Measurements from ENCODE around the gene CCKAR. TPM values are rescaled to one million over a fixed set of nuclear protein-coding genes. Genes with fewer than 3 reads are reported as not detected.

CCKAR gene
- total RNA-seq, 1 experiment from 2014 or later: not detected

GRCh38 chr4:26476545-26476944 lies 13.7 kb downstream of the CCKAR start:
- no peaks in the 10 kb centered on the region for H3K36me3 ChIP-seq (replicated peaks; ENCODE audit: control insufficient read depth, insufficient read depth, low read length)
- no peak overlapping the region for H3K4me3 ChIP-seq (ENCODE audit: insufficient read depth, low read depth, low read length)
- H3K27me3 ChIP-seq (ENCODE audit: control insufficient read depth, insufficient read depth, low read length): no peaks in the 10 kb centered on the region
- no peak for DNase-seq

DNA sequence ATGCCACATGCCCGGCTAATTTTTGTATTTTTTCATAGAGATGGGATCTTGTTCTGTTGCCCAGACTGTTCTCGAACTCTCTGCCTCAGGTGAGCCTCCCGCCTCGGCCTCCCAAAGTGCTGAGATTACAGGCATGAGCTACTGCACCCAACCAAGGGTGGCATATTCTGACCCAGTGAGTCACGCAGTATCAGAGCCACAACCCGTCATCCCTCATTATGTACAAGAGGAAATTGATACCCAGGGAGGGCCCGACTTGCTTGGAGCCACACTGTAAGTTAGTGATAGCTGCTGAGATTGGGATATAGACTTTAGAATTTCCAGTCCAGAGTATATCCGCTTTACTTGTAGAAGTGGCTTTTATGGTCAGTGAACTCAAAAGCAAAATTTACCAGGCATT lies 14.6 kb downstream of the CCKAR start:
- H3K4me3 ChIP-seq (ENCODE audit: insufficient read depth, low read depth, low read length): no peak overlapping the region

GRCh38 chr4:26474551-26474950 lies 15.7 kb downstream of the CCKAR start:
- Histone ChIP-seq H3K4me3 (ENCODE audit: insufficient read depth, low read depth, low read length) (no peak overlapping the region), H3K27me3 (ENCODE audit: control insufficient read depth, insufficient read depth, low read length) (no peaks in the 10 kb centered on the region), H3K36me3 (replicated peaks; ENCODE audit: control insufficient read depth, insufficient read depth, low read length) (no peaks in the 10 kb centered on the region)
- DNase-seq: no peak

More for the DNA sequence above, 14.6 kb downstream of the CCKAR start:
- Histone ChIP-seq H3K36me3 (replicated peaks; ENCODE audit: control insufficient read depth, insufficient read depth, low read length) (no peaks in the 10 kb centered on the region), H3K27me3 (ENCODE audit: control insufficient read depth, insufficient read depth, low read length) (no peaks in the 10 kb centered on the region)
- no peak for DNase-seq

GRCh38 chr4:26473893-26474292 lies 16.4 kb downstream of the CCKAR start:
- Histone ChIP-seq H3K4me3 (ENCODE audit: insufficient read depth, low read depth, low read length) (no peak overlapping the region), H3K27me3 (ENCODE audit: control insufficient read depth, insufficient read depth, low read length) (no peaks in the 10 kb centered on the region), H3K36me3 (replicated peaks; ENCODE audit: control insufficient read depth, insufficient read depth, low read length) (no peaks in the 10 kb centered on the region)
- DNase-seq: no peak

GRCh38 chr4:26471890-26472289 lies 18.4 kb downstream of the CCKAR start:
- no peaks in the 10 kb centered on the region for H3K27me3 ChIP-seq (ENCODE audit: control insufficient read depth, insufficient read depth, low read length)
- no peak for DNase-seq
- H3K36me3 ChIP-seq (replicated peaks; ENCODE audit: control insufficient read depth, insufficient read depth, low read length): no peaks in the 10 kb centered on the region
- no peak overlapping the region for H3K4me3 ChIP-seq (ENCODE audit: insufficient read depth, low read depth, low read length)

DNA sequence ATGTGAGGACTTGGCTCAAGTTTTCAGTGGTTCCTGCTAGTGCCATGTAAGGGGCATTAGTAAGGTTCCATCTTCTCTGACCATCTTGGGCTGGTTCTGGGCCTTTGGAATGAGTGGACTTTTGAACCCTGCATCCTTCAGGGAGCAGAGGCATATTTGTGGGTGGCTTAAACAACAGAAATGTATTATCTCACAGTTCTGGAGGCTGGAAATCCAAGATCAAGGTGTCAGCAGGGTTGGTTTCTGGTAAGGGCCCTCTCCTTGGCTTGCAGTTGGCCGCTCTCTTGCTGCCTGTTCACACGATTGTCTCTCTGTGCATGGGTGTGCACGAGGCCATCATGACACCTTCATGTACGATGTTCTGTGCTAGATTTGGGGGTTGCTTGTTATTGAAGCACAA lies 21.3 kb downstream of the CCKAR start:
- no peak for DNase-seq
- Histone ChIP-seq H3K4me3 (ENCODE audit: insufficient read depth, low read depth, low read length) (no peak overlapping the region), H3K36me3 (replicated peaks; ENCODE audit: control insufficient read depth, insufficient read depth, low read length) (no peaks in the 10 kb centered on the region), H3K27me3 (ENCODE audit: control insufficient read depth, insufficient read depth, low read length) (no peaks in the 10 kb centered on the region)

- H3K36me3 ChIP-seq (replicated peaks; ENCODE audit: control insufficient read depth, insufficient read depth, low read length): no peaks in the 10 kb centered on the region
- no peak overlapping the region for H3K4me3 ChIP-seq (ENCODE audit: insufficient read depth, low read depth, low read length)
- no peak for DNase-seq
- H3K27me3 ChIP-seq (ENCODE audit: control insufficient read depth, insufficient read depth, low read length): no peaks in the 10 kb centered on the region
Measured at GRCh38 chr4:26468283-26468949, 21.9 kb downstream of the CCKAR start.

DNA sequence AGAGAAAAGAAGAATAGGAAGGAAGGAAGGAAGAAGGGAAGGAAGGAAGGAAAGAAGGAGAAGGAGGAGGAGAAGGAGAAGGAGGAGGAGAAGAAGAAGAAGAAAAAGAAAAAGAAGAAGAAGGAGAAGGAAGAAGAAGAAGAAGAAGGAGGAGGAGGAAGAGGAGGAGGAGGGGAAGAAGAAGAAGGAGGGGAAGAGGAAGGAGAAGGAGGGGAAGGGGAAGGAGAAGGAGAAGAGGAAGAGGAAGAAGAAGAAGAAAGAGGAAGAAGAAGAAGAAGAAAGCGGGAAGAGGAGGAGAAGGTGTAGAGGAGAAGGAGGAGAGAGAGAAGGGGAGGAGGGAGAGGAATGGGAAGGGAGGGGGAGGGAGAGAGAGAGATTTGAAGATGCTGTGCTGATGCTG lies 22.6 kb downstream of the CCKAR start:
- Histone ChIP-seq H3K36me3 (replicated peaks; ENCODE audit: control insufficient read depth, insufficient read depth, low read length) (no peaks in the 10 kb centered on the region), H3K4me3 (ENCODE audit: insufficient read depth, low read depth, low read length) (no peak overlapping the region), H3K27me3 (ENCODE audit: control insufficient read depth, insufficient read depth, low read length) (no peaks in the 10 kb centered on the region)
- DNase-seq: no peak

DNA sequence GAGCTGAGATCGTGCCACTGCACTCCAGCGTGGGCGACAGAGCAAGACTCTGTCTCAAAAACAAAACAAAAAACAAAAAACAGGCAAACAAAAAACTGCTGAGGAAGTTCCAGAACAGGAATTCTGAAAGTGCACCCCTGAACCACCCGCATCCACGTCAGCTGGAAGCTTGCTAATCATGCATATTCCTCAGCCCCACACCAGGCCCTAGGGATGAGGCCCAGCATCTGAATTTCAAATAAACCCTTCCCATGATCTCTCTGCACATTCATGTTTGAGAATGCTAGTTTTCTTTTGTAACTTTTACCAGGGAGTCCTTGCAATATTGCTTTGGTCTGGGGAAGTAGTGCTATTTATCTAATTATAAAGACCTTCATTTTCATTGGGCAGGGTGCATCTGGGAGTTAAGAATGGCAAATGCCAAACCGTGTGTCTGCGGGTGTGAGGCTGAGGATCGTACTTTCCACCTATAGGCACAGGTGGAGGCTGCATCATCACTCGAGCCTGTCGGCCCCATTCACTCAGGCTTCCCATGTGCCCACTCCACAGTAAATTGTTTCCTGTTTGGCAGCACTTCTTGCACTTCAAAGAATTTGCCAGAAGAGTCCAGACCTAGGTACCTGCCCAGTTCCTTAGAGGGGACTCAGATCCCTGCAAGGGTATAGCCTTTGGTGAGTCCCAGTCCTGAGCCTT lies 23.6 kb downstream of the CCKAR start:
- no peak for DNase-seq
- Histone ChIP-seq H3K36me3 (replicated peaks; ENCODE audit: control insufficient read depth, insufficient read depth, low read length) (no peaks in the 10 kb centered on the region), H3K4me3 (ENCODE audit: insufficient read depth, low read depth, low read length) (no peak overlapping the region), H3K27me3 (ENCODE audit: control insufficient read depth, insufficient read depth, low read length) (no peaks in the 10 kb centered on the region)

DNA sequence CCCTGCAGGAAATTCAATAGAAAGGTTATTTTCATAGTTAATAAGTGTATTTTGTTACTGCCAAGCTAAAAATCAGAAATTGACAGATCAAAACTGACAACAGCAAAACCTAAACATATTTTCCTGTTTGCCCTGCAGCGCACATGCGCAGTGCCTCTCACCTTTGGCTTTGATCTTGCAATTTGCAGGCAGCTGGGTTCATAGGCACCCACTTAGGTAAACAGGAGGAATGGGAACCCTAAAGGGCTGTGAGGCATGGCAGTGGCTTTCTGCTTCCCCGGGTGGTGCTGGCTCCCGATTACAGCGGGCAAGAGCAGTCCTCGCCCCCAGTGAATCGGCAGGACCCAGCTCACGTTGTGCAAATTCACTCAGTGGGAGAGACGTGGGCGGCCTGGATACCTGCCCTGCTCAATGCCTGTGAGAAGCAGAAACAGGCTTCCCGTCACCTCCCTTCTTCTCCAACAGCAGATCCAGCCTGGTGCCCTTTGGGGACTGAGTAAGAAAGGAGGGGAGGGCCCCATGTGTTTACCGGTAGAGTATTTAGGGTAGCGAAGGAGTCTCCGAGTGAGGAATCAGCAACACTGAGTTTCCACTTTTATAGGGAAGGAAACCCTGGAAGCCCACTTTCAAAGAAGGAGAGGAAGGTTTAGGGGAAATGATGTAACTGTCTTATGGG lies 25.7 kb downstream of the CCKAR start:
- H3K36me3 ChIP-seq (replicated peaks; ENCODE audit: control insufficient read depth, insufficient read depth, low read length): no peaks in the 10 kb centered on the region
- no peak for DNase-seq
- no peaks in the 10 kb centered on the region for H3K27me3 ChIP-seq (ENCODE audit: control insufficient read depth, insufficient read depth, low read length)
- H3K4me3 ChIP-seq (ENCODE audit: insufficient read depth, low read depth, low read length): no peak overlapping the region

GRCh38 chr4:26463386-26463785 lies 26.9 kb downstream of the CCKAR start:
- no peak overlapping the region for H3K4me3 ChIP-seq (ENCODE audit: insufficient read depth, low read depth, low read length)
- no peak for DNase-seq
- no peaks in the 10 kb centered on the region for H3K27me3 ChIP-seq (ENCODE audit: control insufficient read depth, insufficient read depth, low read length)
- H3K36me3 ChIP-seq (replicated peaks; ENCODE audit: control insufficient read depth, insufficient read depth, low read length): no peaks in the 10 kb centered on the region

- no peaks in the 10 kb centered on the region for H3K36me3 ChIP-seq (replicated peaks; ENCODE audit: control insufficient read depth, insufficient read depth, low read length)
- H3K27me3 ChIP-seq (ENCODE audit: control insufficient read depth, insufficient read depth, low read length): no peaks in the 10 kb centered on the region
- no peak overlapping the region for H3K4me3 ChIP-seq (ENCODE audit: insufficient read depth, low read depth, low read length)
- DNase-seq: no peak
Measured at GRCh38 chr4:26462874-26463273, 27.4 kb downstream of the CCKAR start.

DNA sequence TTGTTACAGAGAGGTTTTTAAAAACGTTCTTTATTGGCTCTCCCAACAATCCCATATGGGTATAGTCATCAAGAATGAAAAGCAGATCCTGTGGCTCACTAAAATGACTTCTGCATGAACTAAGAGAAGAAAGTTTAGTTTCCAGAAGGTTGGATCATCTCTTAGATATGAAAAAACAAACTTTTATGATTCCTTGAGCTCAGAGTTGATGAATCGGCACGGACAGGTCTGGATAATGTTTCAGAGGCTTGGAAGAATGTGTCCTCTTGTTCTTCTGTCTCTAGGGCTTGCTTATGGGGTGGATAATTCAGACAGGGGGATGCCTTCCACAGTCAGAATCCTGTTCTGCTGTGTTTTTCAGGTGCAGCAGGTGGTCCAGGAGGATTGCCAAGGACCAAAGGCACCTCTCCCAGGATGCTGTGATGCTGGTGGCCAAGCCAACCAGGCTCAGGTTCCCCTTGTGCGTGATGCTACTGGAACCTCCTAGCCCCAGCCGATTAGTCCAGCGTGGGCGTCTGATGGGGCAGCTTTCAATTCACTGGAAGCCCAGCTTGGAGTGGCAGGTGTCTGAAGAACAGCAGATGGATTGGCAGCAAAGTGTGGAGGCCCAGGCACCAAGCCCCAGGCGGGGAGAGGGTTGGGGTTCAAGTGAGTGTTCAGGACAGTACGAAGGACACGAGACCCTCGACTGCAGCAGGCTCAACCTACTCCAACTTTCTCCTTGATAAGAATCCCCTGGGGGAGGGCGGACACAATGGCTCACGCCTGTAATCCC lies 30.3 kb downstream of the CCKAR start:
- Histone ChIP-seq H3K27me3 (ENCODE audit: control insufficient read depth, insufficient read depth, low read length) (no peaks in the 10 kb centered on the region), H3K4me3 (ENCODE audit: insufficient read depth, low read depth, low read length) (no peak overlapping the region), H3K36me3 (replicated peaks; ENCODE audit: control insufficient read depth, insufficient read depth, low read length) (no peaks in the 10 kb centered on the region)
- DNase-seq: no peak

DNA sequence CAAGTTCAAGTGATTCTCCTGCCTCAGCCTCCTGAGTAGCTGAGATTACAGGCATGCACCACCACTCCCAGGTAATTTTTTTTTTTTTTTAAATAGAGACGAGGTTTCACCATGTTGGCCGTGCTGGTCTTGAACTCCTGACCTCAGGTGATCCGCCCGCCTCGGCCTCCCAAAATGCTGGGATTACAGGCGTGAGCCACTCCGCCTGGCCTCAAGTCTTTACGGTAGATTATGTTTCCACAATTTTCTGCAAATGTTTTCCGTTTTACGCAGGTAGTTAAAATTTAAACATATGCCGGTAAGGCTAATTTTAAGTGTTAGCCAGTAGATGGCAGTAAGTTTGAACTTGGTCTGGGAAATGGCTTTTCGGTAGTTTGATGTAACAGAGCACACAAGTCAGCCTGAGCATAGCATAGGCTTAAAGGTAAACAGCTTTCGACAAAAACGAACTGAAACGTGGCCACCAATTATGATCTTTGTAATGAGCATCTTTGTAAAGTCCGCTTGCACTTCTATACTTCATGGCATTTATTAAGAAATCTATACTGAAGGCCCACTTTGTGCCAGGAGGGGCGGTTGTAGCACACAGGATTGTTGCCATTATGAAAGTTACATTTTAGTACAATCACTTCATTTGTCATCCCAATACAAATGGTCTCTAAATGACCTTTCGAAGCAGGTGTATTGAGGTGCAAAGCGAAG lies 31.1 kb downstream of the CCKAR start:
- H3K4me3 ChIP-seq (ENCODE audit: insufficient read depth, low read depth, low read length): no peak overlapping the region
- H3K27me3 ChIP-seq (ENCODE audit: control insufficient read depth, insufficient read depth, low read length): no peaks in the 10 kb centered on the region
- H3K36me3 ChIP-seq (replicated peaks; ENCODE audit: control insufficient read depth, insufficient read depth, low read length): no peaks in the 10 kb centered on the region
- DNase-seq: peak; percentile 52

Measured in H7 (cell line).